ENCODE data around the gene COL6A1.

Gene COL6A1

GRCh38 chr21:46029186-46029924, 47.8 kb downstream of the COL6A1 start:
- Histone ChIP-seq H3K27ac (ENCODE audit: low read length) (no peak overlapping the region), H3K79me2 (ENCODE audit: insufficient read depth, low read length) (no peaks in the 10 kb centered on the region), H4K20me1 (ENCODE audit: insufficient read depth, low read length) (no peaks in the 10 kb centered on the region), H3K27me3 (ENCODE audit: insufficient read depth, low read length, poor library complexity) (no peaks in the 10 kb centered on the region), H2AFZ (ENCODE audit: low read depth, low read length) (no peak overlapping the region), H3K4me3 (ENCODE audit: low read depth in 1 of 2, low read length in 2 of 2) (no peak overlapping the region), H3K9ac (ENCODE audit: low read depth, low read length) (no peak overlapping the region), H3K36me3 (ENCODE audit: insufficient read depth, low read length) (no peaks in the 10 kb centered on the region), H3K9me3 (ENCODE audit: insufficient read depth, low read length, severe bottlenecking) (no peaks in the 10 kb centered on the region), H3K4me1 (ENCODE audit: insufficient read depth, low read length) (no peaks in the 10 kb centered on the region), H3K4me2 (ENCODE audit: insufficient read depth, low read length) (no peak overlapping the region)
- no peak for DNase-seq
- ATAC-seq (ENCODE audit: insufficient read depth, low read depth), result no peak
- TF ChIP-seq EZH2 (IDR thresholded peaks at IDR 0.05; ENCODE audit: borderline replicate concordance, low read depth, low read length, severe bottlenecking) (no peak), CTCF (IDR thresholded peaks at IDR 0.05; ENCODE audit: borderline replicate concordance, extremely low read depth, low read length, poor library complexity, severe bottlenecking) (no peak)

GRCh38 chr21:46031484-46031883, 49.9 kb downstream of the COL6A1 start:
- no peak overlapping the region for H3K9ac ChIP-seq (ENCODE audit: low read depth, low read length)
- no peaks in the 10 kb centered on the region for H4K20me1 ChIP-seq (ENCODE audit: insufficient read depth, low read length)
- no peak overlapping the region for H3K27ac ChIP-seq (ENCODE audit: low read length)
- H3K36me3 ChIP-seq (ENCODE audit: insufficient read depth, low read length), result no peaks in the 10 kb centered on the region
- ATAC-seq (ENCODE audit: insufficient read depth, low read depth), result no peak
- H3K79me2 ChIP-seq (ENCODE audit: insufficient read depth, low read length), result no peaks in the 10 kb centered on the region
- no peak for DNase-seq
- no peaks in the 10 kb centered on the region for H3K4me1 ChIP-seq (ENCODE audit: insufficient read depth, low read length)
- no peak overlapping the region for H2AFZ ChIP-seq (ENCODE audit: low read depth, low read length)
- H3K9me3 ChIP-seq (ENCODE audit: insufficient read depth, low read length, severe bottlenecking), result no peaks in the 10 kb centered on the region
- no peak overlapping the region for H3K4me2 ChIP-seq (ENCODE audit: insufficient read depth, low read length)
- no peaks in the 10 kb centered on the region for H3K27me3 ChIP-seq (ENCODE audit: insufficient read depth, low read length, poor library complexity)
- H3K4me3 ChIP-seq (ENCODE audit: low read depth in 1 of 2, low read length in 2 of 2), result no peak overlapping the region
- no peak for TF ChIP-seq EZH2 (IDR thresholded peaks at IDR 0.05; ENCODE audit: borderline replicate concordance, low read depth, low read length, severe bottlenecking)

- H3K4me2 ChIP-seq (ENCODE audit: insufficient read depth, low read length), result no peak overlapping the region
- H3K36me3 ChIP-seq (ENCODE audit: insufficient read depth, low read length), result no peaks in the 10 kb centered on the region
- H3K9ac ChIP-seq (ENCODE audit: low read depth, low read length), result no peak overlapping the region
- H2AFZ ChIP-seq (ENCODE audit: low read depth, low read length), result no peak overlapping the region
- H3K9me3 ChIP-seq (ENCODE audit: insufficient read depth, low read length, severe bottlenecking), result no peaks in the 10 kb centered on the region
- H3K27ac ChIP-seq (ENCODE audit: low read length), result no peak overlapping the region
- DNase-seq (no peak), ATAC-seq (ENCODE audit: insufficient read depth, low read depth) (no peak)
- H3K27me3 ChIP-seq (ENCODE audit: insufficient read depth, low read length, poor library complexity), result no peaks in the 10 kb centered on the region
- TF ChIP-seq CTCF (IDR thresholded peaks at IDR 0.05; ENCODE audit: borderline replicate concordance, extremely low read depth, low read length, poor library complexity, severe bottlenecking) (no peak), EZH2 (IDR thresholded peaks at IDR 0.05; ENCODE audit: borderline replicate concordance, low read depth, low read length, severe bottlenecking) (no peak)
- no peaks in the 10 kb centered on the region for H4K20me1 ChIP-seq (ENCODE audit: insufficient read depth, low read length)
- no peaks in the 10 kb centered on the region for H3K79me2 ChIP-seq (ENCODE audit: insufficient read depth, low read length)
- no peak overlapping the region for H3K4me3 ChIP-seq (ENCODE audit: low read depth in 1 of 2, low read length in 2 of 2)
- H3K4me1 ChIP-seq (ENCODE audit: insufficient read depth, low read length), result no peaks in the 10 kb centered on the region
Measured at GRCh38 chr21:46032100-46032499, 50.5 kb downstream of the COL6A1 start.

GRCh38 chr21:46033410-46034400, 52.1 kb downstream of the COL6A1 start:
- no peak for DNase-seq
- Histone ChIP-seq H3K4me3 (ENCODE audit: low read depth in 1 of 2, low read length in 2 of 2) (no peak overlapping the region), H3K36me3 (ENCODE audit: insufficient read depth, low read length) (no peaks in the 10 kb centered on the region), H3K4me2 (ENCODE audit: insufficient read depth, low read length) (no peak overlapping the region), H3K27ac (ENCODE audit: low read length) (no peak overlapping the region), H4K20me1 (ENCODE audit: insufficient read depth, low read length) (no peaks in the 10 kb centered on the region), H3K27me3 (ENCODE audit: insufficient read depth, low read length, poor library complexity) (no peaks in the 10 kb centered on the region), H3K4me1 (ENCODE audit: insufficient read depth, low read length) (no peaks in the 10 kb centered on the region), H3K79me2 (ENCODE audit: insufficient read depth, low read length) (no peaks in the 10 kb centered on the region), H3K9me3 (ENCODE audit: insufficient read depth, low read length, severe bottlenecking) (no peaks in the 10 kb centered on the region), H3K9ac (ENCODE audit: low read depth, low read length) (no peak overlapping the region), H2AFZ (ENCODE audit: low read depth, low read length) (no peak overlapping the region)
- no peak for TF ChIP-seq CTCF (IDR thresholded peaks at IDR 0.05; ENCODE audit: borderline replicate concordance, extremely low read depth, low read length, poor library complexity, severe bottlenecking)
- no peak for ATAC-seq (ENCODE audit: insufficient read depth, low read depth)
